AG09309 (cell line): Measurements from ENCODE around the gene VIPR2.

Source experiments
- DNase-seq: peaks from one replicate; pipeline ENCODE4 v3.0.0-alpha.2; 2010; ENCODE audit warnings: low read depth
- H3K4me3 ChIP-seq: 2 replicates; pipeline ENCODE4 v1.5.1; 2011; ENCODE audit warnings: mild to moderate bottlenecking, low read depth, low read length, moderate library complexity; ENCODE audit not compliant: control insufficient read depth
- CTCF ChIP-seq: IDR thresholded peaks from 2 replicates; pipeline ENCODE4 v1.5.1; 2011; ENCODE audit warnings: mild to moderate bottlenecking, low read depth, low read length, inconsistent platforms; ENCODE audit not compliant: insufficient read depth, control insufficient read depth; ENCODE audit errors: missing control alignments

Gene VIPR2

GRCh38 chr7:159031750-159032149 lies 112.9 kb downstream of the VIPR2 start:
- TF ChIP-seq CTCF, result no peak
- H3K4me3 ChIP-seq, result no peak overlapping the region
- no peak for DNase-seq

- no peak for TF ChIP-seq CTCF
- DNase-seq, result no peak
- no peak overlapping the region for H3K4me3 ChIP-seq
Measured at GRCh38 chr7:159031135-159031701, 113.4 kb downstream of the VIPR2 start.

- H3K4me3 ChIP-seq, result peak overlapping the region; percentile 30
- no peak for TF ChIP-seq CTCF
- DNase-seq, result no peak
Measured at GRCh38 chr7:159030490-159031134, 114.1 kb downstream of the VIPR2 start.

- H3K4me3 ChIP-seq, result no peak overlapping the region
- TF ChIP-seq CTCF, result no peak
- DNase-seq, result no peak
Measured at GRCh38 chr7:159028508-159029401, 115.9 kb downstream of the VIPR2 start.

- no peak overlapping the region for H3K4me3 ChIP-seq
- DNase-seq, result no peak
- no peak for TF ChIP-seq CTCF
Measured at GRCh38 chr7:159027789-159028507, 116.7 kb downstream of the VIPR2 start.

GRCh38 chr7:159027056-159027788 lies 117.4 kb downstream of the VIPR2 start:
- TF ChIP-seq CTCF, result no peak
- no peak for DNase-seq
- no peak overlapping the region for H3K4me3 ChIP-seq
